HEK293 (cell line): ENCODE data around the gene EIF3F.

ENCODE experiments used
- CTCF ChIP-seq: fragments of 450-650 bp; formaldehyde crosslinking; IDR thresholded peaks from 2 replicates; pipeline ENCODE4 v1.5.1; 2016; ENCODE audit warnings: missing biosample characterization, missing genetic modification characterization
- KLF9 ChIP-seq: fragments of 450-650 bp; formaldehyde crosslinking; IDR thresholded peaks from 2 replicates; pipeline ENCODE4 v1.5.1; 2016; ENCODE audit warnings: missing biosample characterization, missing genetic modification characterization, low read depth
- MYNN ChIP-seq: fragments of 450-650 bp; formaldehyde crosslinking; IDR thresholded peaks from 2 replicates; pipeline ENCODE4 v1.5.1; 2016; ENCODE audit warnings: missing biosample characterization, missing genetic modification characterization, borderline replicate concordance
- MZF1 ChIP-seq: fragments of 450-650 bp; formaldehyde crosslinking; IDR thresholded peaks from 2 replicates; pipeline ENCODE4 v1.5.1; 2017; ENCODE audit warnings: missing biosample characterization, missing genetic modification characterization, borderline replicate concordance
- WT1 ChIP-seq: fragments of 450-650 bp; formaldehyde crosslinking; IDR thresholded peaks from 2 replicates; pipeline ENCODE4 v1.5.1; 2016; ENCODE audit warnings: missing biosample characterization, missing genetic modification characterization
- YY1 ChIP-seq: fragments of 450-650 bp; formaldehyde crosslinking; IDR thresholded peaks from 2 replicates; pipeline ENCODE4 v1.5.1; 2018; ENCODE audit warnings: missing biosample characterization, missing genetic modification characterization
- ZNF121 ChIP-seq: fragments of 450-650 bp; formaldehyde crosslinking; IDR thresholded peaks from 2 replicates; pipeline ENCODE4 v1.5.1; 2016; ENCODE audit warnings: missing biosample characterization, missing genetic modification characterization
- ZNF362 ChIP-seq: fragments of 450-650 bp; formaldehyde crosslinking; IDR thresholded peaks from 2 replicates; pipeline ENCODE4 v1.5.1; 2016; ENCODE audit warnings: missing biosample characterization, missing genetic modification characterization
- ZNF48 ChIP-seq: fragments of 450-650 bp; formaldehyde crosslinking; IDR thresholded peaks from 2 replicates; pipeline ENCODE4 v1.5.1; 2016; ENCODE audit warnings: missing biosample characterization, missing genetic modification characterization
- ZNF555 ChIP-seq: fragments of 450-650 bp; formaldehyde crosslinking; conservative IDR thresholded peaks from 2 replicates; pipeline ENCODE4 v1.5.1; 2017; ENCODE audit warnings: missing biosample characterization, mild to moderate bottlenecking, missing genetic modification characterization, inconsistent platforms
- ZNF677 ChIP-seq: fragments of 450-650 bp; IDR thresholded peaks from 2 replicates; pipeline ENCODE4 v1.5.0; 2018; ENCODE audit warnings: missing biosample characterization, mild to moderate bottlenecking, missing genetic modification characterization, moderate library complexity
- ZNF747 ChIP-seq: fragments of 450-650 bp; formaldehyde crosslinking; IDR thresholded peaks from 2 replicates; pipeline ENCODE4 v1.5.1; 2016; ENCODE audit warnings: missing biosample characterization, missing genetic modification characterization

- TF ChIP-seq YY1 (tag by site-specific recombination) (no peak), KLF9 (no peak), ZNF555 (tag by site-specific recombination) (no peak), CTCF (tag by site-specific recombination) (peak; percentile 69), ZNF362 (tag by site-specific recombination) (no peak), WT1 (no peak), MYNN (no peak), ZNF747 (tag by site-specific recombination) (no peak), ZNF48 (tag by site-specific recombination) (no peak), MZF1 (tag by site-specific recombination) (no peak), ZNF677 (tag by site-specific recombination) (no peak), ZNF121 (no peak)
Observed at GRCh38 chr11:8033305-8034105, 46.4 kb downstream of the EIF3F start.
